NK-92 treated with Interleukin-12 subunit alpha and Interleukin-12 subunit beta, amount 100 ng/mL, for 24 hours (cell line): ENCODE measurements around the gene WDR55.
"Not testable (repeated sequence)": the region's sequence is repeated elsewhere in the genome, so short reads cannot be mapped to it uniquely, and the experiment has no call there.

Source experiments
- DNase-seq: peaks from one replicate; lab custom pipeline; 2025; lab: John Stamatoyannopoulos, UW

The WDR55 gene

GRCh38 chr5:140711794-140712193 lies 47.1 kb downstream of the WDR55 start:
- no peak for DNase-seq

- no peak for DNase-seq
Observed at GRCh38 chr5:140713562-140714094, 48.9 kb downstream of the WDR55 start.

- not testable (repeated sequence) for DNase-seq
Observed at GRCh38 chr5:140716238-140716637, 51.5 kb downstream of the WDR55 start.

- DNase-seq = no peak
Observed at GRCh38 chr5:140718266-140718592, 53.5 kb downstream of the WDR55 start.

GRCh38 chr5:140720738-140721137 lies 56.0 kb downstream of the WDR55 start:
- not testable (repeated sequence) for DNase-seq

GRCh38 chr5:140721395-140721794 lies 56.7 kb downstream of the WDR55 start:
- not testable (repeated sequence) for DNase-seq
